Measurements from ENCODE around the gene RSPH4A. TPM values are rescaled to one million over a fixed set of nuclear protein-coding genes. Genes with fewer than 3 reads are reported as not detected.

The RSPH4A gene
- polyA plus RNA-seq (2012; ENCODE audit: insufficient read length, low read depth), result not detected

- TF ChIP-seq POLR2AphosphoS5 (IDR thresholded peaks at IDR 0.05; ENCODE audit: low read depth, low read length) (no peak), SIN3A (IDR thresholded peaks at IDR 0.05; ENCODE audit: borderline replicate concordance, insufficient read depth, low read length) (no peak), TAF1 (IDR thresholded peaks at IDR 0.05; ENCODE audit: borderline replicate concordance, insufficient read depth, low read length) (no peak)
Measured at GRCh38 chr6:116615937-116616736, at the start of gene RSPH4A. Gene RSPH4A, plus strand, starts transcription at chr6:116616479. Its CDS starts 145 bp downstream, at chr6:116616624.

- no peak for TF ChIP-seq REST (IDR thresholded peaks at IDR 0.05; ENCODE audit: insufficient read depth in 1 of 2, low read depth in 2 of 2, low read length in 2 of 2)
- no peak for TF ChIP-seq FOXP2 (optimal IDR thresholded peaks at IDR 0.05; ENCODE audit: borderline replicate concordance, extremely low read depth, extremely low read length, insufficient read depth)
- no peak for TF ChIP-seq SIN3A (IDR thresholded peaks at IDR 0.05; ENCODE audit: borderline replicate concordance, insufficient read depth, low read length)
- no peak for TF ChIP-seq POLR2AphosphoS5 (IDR thresholded peaks at IDR 0.05; ENCODE audit: low read depth, low read length)
- no peak for TF ChIP-seq TAF1 (IDR thresholded peaks at IDR 0.05; ENCODE audit: borderline replicate concordance, insufficient read depth, low read length)
Measured at GRCh38 chr6:116568111-116568510, 48.2 kb upstream of the RSPH4A start.

GRCh38 chr6:116568821-116569755 lies 47.2 kb upstream of the RSPH4A start:
- TF ChIP-seq TAF1 (IDR thresholded peaks at IDR 0.05; ENCODE audit: borderline replicate concordance, insufficient read depth, low read length), result no peak
- no peak for TF ChIP-seq FOXP2 (optimal IDR thresholded peaks at IDR 0.05; ENCODE audit: borderline replicate concordance, extremely low read depth, extremely low read length, insufficient read depth)
- TF ChIP-seq REST (IDR thresholded peaks at IDR 0.05; ENCODE audit: insufficient read depth in 1 of 2, low read depth in 2 of 2, low read length in 2 of 2), result no peak
- no peak for TF ChIP-seq POLR2AphosphoS5 (IDR thresholded peaks at IDR 0.05; ENCODE audit: low read depth, low read length)
- TF ChIP-seq SIN3A (IDR thresholded peaks at IDR 0.05; ENCODE audit: borderline replicate concordance, insufficient read depth, low read length), result no peak

- TF ChIP-seq REST (IDR thresholded peaks at IDR 0.05; ENCODE audit: insufficient read depth in 1 of 2, low read depth in 2 of 2, low read length in 2 of 2) (peak in 1 of 2 experiments; percentile 42; a peak in 1 of 4 replicates), TAF1 (IDR thresholded peaks at IDR 0.05; ENCODE audit: borderline replicate concordance, insufficient read depth, low read length) (peak; percentile 87), SIN3A (IDR thresholded peaks at IDR 0.05; ENCODE audit: borderline replicate concordance, insufficient read depth, low read length) (peak; percentile 94; the same call in 1 of the 2 replicates), POLR2AphosphoS5 (IDR thresholded peaks at IDR 0.05; ENCODE audit: low read depth, low read length) (peak; percentile 96), FOXP2 (optimal IDR thresholded peaks at IDR 0.05; ENCODE audit: borderline replicate concordance, extremely low read depth, extremely low read length, insufficient read depth) (peak; percentile 82)
Measured at GRCh38 chr6:116570856-116571682, 45.2 kb upstream of the RSPH4A start, which contains the start of gene RWDD1. Gene RWDD1, plus strand, starts transcription at chr6:116571504. Its CDS starts 79 bp downstream, at chr6:116571583.

Data from PFSK-1 (cell line).